Fibroblast of skin of right biceps (primary cell): Measurements from ENCODE around the gene IGFBP3.
A peak's percentile ranks its signal among the peaks of the same experiment; 100 is the strongest.

Experiments
- DNase-seq: peaks from one replicate; pipeline ENCODE4 v3.0.0-alpha.2; 2013

Gene IGFBP3

GRCh38 chr7:45890902-45891461, 30.1 kb downstream of the IGFBP3 start:
- peak; percentile 63 for DNase-seq

- DNase-seq = no peak
Observed at GRCh38 chr7:45890125-45890901, 30.8 kb downstream of the IGFBP3 start.

GRCh38 chr7:45889367-45890067, 31.6 kb downstream of the IGFBP3 start:
- DNase-seq = no peak

GRCh38 chr7:45888993-45889366, 32.1 kb downstream of the IGFBP3 start:
- no peak for DNase-seq

GRCh38 chr7:45888185-45888992, 32.7 kb downstream of the IGFBP3 start, which contains the start of gene IGFBP1:
Gene IGFBP1 (plus strand): TSS chr7:45888488. CDS start chr7:45888653, 165 bp downstream.
- no peak for DNase-seq

- no peak for DNase-seq
Observed at GRCh38 chr7:45886931-45887667, 34.0 kb downstream of the IGFBP3 start.

- no peak for DNase-seq
Observed at GRCh38 chr7:45885264-45885882, 35.7 kb downstream of the IGFBP3 start.

GRCh38 chr7:45884136-45884535, 36.9 kb downstream of the IGFBP3 start:
- DNase-seq = no peak

GRCh38 chr7:45882465-45882810, 38.6 kb downstream of the IGFBP3 start:
- DNase-seq = no peak

- peak; percentile 44 for DNase-seq
Observed at GRCh38 chr7:45881759-45882464, 39.2 kb downstream of the IGFBP3 start.

GRCh38 chr7:45881280-45881758, 39.8 kb downstream of the IGFBP3 start:
- no peak for DNase-seq

GRCh38 chr7:45880433-45880860, 40.6 kb downstream of the IGFBP3 start:
- no peak for DNase-seq

GRCh38 chr7:45878457-45879144, 42.5 kb downstream of the IGFBP3 start:
- no peak for DNase-seq

- DNase-seq = no peak
Observed at GRCh38 chr7:45876519-45876918, 44.6 kb downstream of the IGFBP3 start.

GRCh38 chr7:45874408-45875131, 46.5 kb downstream of the IGFBP3 start:
- DNase-seq = peak; percentile 92

- DNase-seq = no peak
Observed at GRCh38 chr7:45873355-45873754, 47.7 kb downstream of the IGFBP3 start.

GRCh38 chr7:45873035-45873354, 48.1 kb downstream of the IGFBP3 start, which contains the start of gene CCDC201:
Gene CCDC201 (minus strand): TSS chr7:45873082. CDS start chr7:45873007, 75 bp downstream.
- no peak for DNase-seq

GRCh38 chr7:45872116-45873034, 48.7 kb downstream of the IGFBP3 start:
- DNase-seq = no peak

GRCh38 chr7:45869426-45869825, 51.6 kb downstream of the IGFBP3 start:
- peak; percentile 51 for DNase-seq
